ENCODE data around the gene SUDS3.

The SUDS3 gene

GRCh38 chr12:118357257-118358007 lies 18.9 kb upstream of the SUDS3 start:
- TF ChIP-seq ZFX (IDR thresholded peaks at IDR 0.05) (no peak), CTCF (conservative IDR thresholded peaks at IDR 0.05) (peak; percentile 25; the same call in 1 of the 2 replicates)
- H3K27ac ChIP-seq: no peak overlapping the region

DNA sequence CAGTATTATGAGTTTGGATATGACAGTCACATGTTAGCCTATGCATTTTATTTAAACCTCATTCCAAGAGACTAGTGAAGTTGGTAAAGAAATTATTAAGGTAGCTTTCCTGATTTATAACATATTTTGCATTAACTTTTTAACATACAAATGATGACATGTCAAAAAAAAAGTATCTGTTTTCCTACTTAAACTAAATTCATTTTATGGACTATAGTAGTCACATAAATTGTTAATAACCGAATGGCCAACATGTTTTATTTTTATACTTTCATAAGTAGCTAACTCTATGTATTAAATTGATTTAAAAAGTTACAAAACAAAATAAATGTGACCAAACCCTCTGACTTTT lies 18.4 kb upstream of the SUDS3 start:
- TF ChIP-seq CTCF (conservative IDR thresholded peaks at IDR 0.05) (0 out of 2 replicates have a peak, but pooled peaks have one; percentile 12), ZFX (IDR thresholded peaks at IDR 0.05) (no peak)
- no peak overlapping the region for H3K27ac ChIP-seq

GRCh38 chr12:118358612-118359540 lies 17.5 kb upstream of the SUDS3 start:
- no peak for TF ChIP-seq ZFX (IDR thresholded peaks at IDR 0.05)
- TF ChIP-seq CTCF (conservative IDR thresholded peaks at IDR 0.05): no peak
- no peak overlapping the region for H3K27ac ChIP-seq

- no peak overlapping the region for H3K27ac ChIP-seq
- no peak for TF ChIP-seq CTCF (conservative IDR thresholded peaks at IDR 0.05)
- no peak for TF ChIP-seq ZFX (IDR thresholded peaks at IDR 0.05)
These were observed 16.8 kb upstream of the SUDS3 start for GRCh38 chr12:118359541-118359915.

DNA sequence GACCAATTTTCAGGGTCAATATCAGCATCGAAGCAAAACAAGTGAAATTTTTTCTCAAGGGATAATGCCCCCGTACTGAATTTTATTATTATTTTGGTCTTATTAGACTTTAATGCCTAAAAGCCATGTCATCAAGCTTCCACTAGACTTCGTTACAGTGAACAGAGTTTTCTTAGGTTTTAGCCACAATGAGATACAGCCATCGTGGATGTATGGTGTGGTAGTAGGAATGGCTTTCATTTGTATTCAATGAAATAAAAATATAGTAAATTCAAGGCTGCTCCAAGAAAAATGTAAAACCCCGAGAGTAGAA lies 15.3 kb upstream of the SUDS3 start:
- no peak overlapping the region for H3K27ac ChIP-seq
- TF ChIP-seq ZFX (IDR thresholded peaks at IDR 0.05): no peak
- TF ChIP-seq CTCF (conservative IDR thresholded peaks at IDR 0.05): no peak

DNA sequence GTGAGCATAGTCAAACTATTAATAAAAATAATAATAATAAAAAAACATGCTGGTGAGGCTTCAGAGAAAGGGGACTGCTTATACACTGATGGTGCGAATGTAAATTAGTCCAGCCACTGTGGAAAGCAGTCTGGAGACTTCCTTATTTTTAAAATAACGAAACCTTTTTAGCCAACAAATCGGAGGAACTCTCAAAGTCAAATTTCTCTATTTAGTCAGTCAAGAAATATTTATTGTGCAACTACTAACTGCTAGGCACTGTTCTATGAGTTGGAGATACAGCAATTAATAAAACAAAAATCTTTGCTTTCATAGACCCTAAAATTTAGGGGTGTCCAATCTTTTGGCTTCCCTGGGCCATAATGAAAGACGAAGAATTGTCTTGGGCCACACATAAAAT lies 14.5 kb upstream of the SUDS3 start:
- TF ChIP-seq CTCF (conservative IDR thresholded peaks at IDR 0.05) (no peak), ZFX (IDR thresholded peaks at IDR 0.05) (no peak)

GRCh38 chr12:118368821-118369220 lies 7.5 kb upstream of the SUDS3 start:
- no peak for TF ChIP-seq ZFX (IDR thresholded peaks at IDR 0.05)
- no peak for TF ChIP-seq CTCF (conservative IDR thresholded peaks at IDR 0.05)

More for the DNA sequence above, 14.5 kb upstream of the SUDS3 start:
- no peak overlapping the region for H3K27ac ChIP-seq

More at GRCh38 chr12:118368821-118369220, 7.5 kb upstream of the SUDS3 start:
- H3K27ac ChIP-seq: peak overlapping the region; percentile 14; the same call in 1 of the 2 replicates

Measured in C4-2B (cell line).